HepG2 (cell line): ENCODE data around the gene CHCHD6. TPM values are rescaled to one million over a fixed set of nuclear protein-coding genes. Genes with fewer than 3 reads are reported as not detected.

Source experiments
- ATAC-seq: fragments of 200-7000 bp; cut with Tn5 transposase; 3 replicates; pipeline ENCODE4 v1.9.1; 2020; ENCODE audit warnings: mild to moderate bottlenecking, moderate library complexity
- BruUV-seq: library from RNA; stranded (reverse); fragments of 400-500 nt; replicated peaks from 2 replicates; lab custom pipeline; 2021; lab: Mats Ljungman, UMichigan
- CTCF ChIA-PET: fragments of 300-600 bp; formaldehyde crosslinking; extraction: SDS; loops from one replicate; lab custom pipeline; 2021; ENCODE audit warnings: low total read pairs, inconsistent platforms, low intra/inter-chr PET ratio; lab: Yijun Ruan, JAX
- POLR2A ChIA-PET: fragments of 350-600 bp; sonication (Branson Sonifier 250); formaldehyde crosslinking; loops from one replicate; lab custom pipeline; 2020; ENCODE audit warnings: antibody characterized with exemption, inconsistent platforms; lab: Yijun Ruan, JAX
- DNase-seq: peaks from one replicate; pipeline ENCODE4 v3.0.0-alpha.2; 2015; ENCODE audit warnings: low spot score
- FAIRE-seq: peaks from 3 replicates; lab custom pipeline; 2011; peaks lifted over from hg19 to GRCh38; lab: Jason Lieb, UNC
- H2AFZ ChIP-seq: one replicate; pipeline ENCODE4 v1.6.1; 2011; ENCODE audit warnings: low read length, inconsistent platforms
- H3K27ac ChIP-seq: fragments of 300-600 bp; 3 replicates; pipeline ENCODE4 v1.8.0; 2011; ENCODE audit warnings: mixed run types, mild to moderate bottlenecking, mixed read lengths, low read length, inconsistent platforms; ENCODE audit not compliant: insufficient read depth; ENCODE audit errors: extremely low read length
- H3K27me3 ChIP-seq, 2 experiments: fragments of 200-600 bp in 1 of 2; 2 replicates in 1 of 2; 3 replicates in 1 of 2; pipeline versions ENCODE4 v1.6.0 to v1.8.0; 2011; ENCODE audit warnings: low read length in 2 of 2, mild to moderate bottlenecking in 2 of 2, moderate library complexity in 2 of 2, inconsistent platforms in 1 of 2; ENCODE audit not compliant: insufficient read depth in 2 of 2, control insufficient read depth in 1 of 2
- H3K36me3 ChIP-seq, 2 experiments: fragments of 200-600 bp in 1 of 2; replicated peaks in 1 of 2; 2 replicates in 1 of 2; 3 replicates in 1 of 2; pipeline versions ENCODE4 v1.5.1 to v1.8.0; 2011; ENCODE audit warnings: low read length in 2 of 2, inconsistent platforms in 1 of 2; ENCODE audit not compliant: insufficient read depth in 2 of 2, control insufficient read depth in 1 of 2
- H3K4me1 ChIP-seq: 2 replicates; pipeline ENCODE4 v1.5.1; 2012; ENCODE audit warnings: low read length, inconsistent platforms; ENCODE audit not compliant: insufficient read depth
- H3K4me2 ChIP-seq: 2 replicates; pipeline ENCODE4 v1.6.0; 2011; ENCODE audit warnings: low read depth, low read length, inconsistent platforms
- H3K4me3 ChIP-seq, 3 experiments: fragments of 200-600 bp in 1 of 3; sonication (generic), shearing (Covaris generic) in 1 of 3; replicated peaks in 1 of 3; 2 replicates each; pipeline ENCODE4 v1.5.1; 2011 to 2016; ENCODE audit warnings: low read length in 3 of 3, inconsistent platforms in 2 of 3, low read depth in 2 of 3, mild to moderate bottlenecking in 2 of 3, control low read depth in 1 of 3, mixed read lengths in 1 of 3; ENCODE audit not compliant: insufficient read depth in 1 of 3
- H3K79me2 ChIP-seq: one replicate; pipeline ENCODE4 v1.6.1; 2011; ENCODE audit warnings: low read length, inconsistent platforms; ENCODE audit not compliant: insufficient read depth
- H3K9ac ChIP-seq: 2 replicates; pipeline ENCODE4 v1.6.0; 2011; ENCODE audit warnings: mild to moderate bottlenecking, low read depth, low read length, inconsistent platforms; ENCODE audit not compliant: insufficient read depth
- H3K9me3 ChIP-seq: 2 replicates; pipeline ENCODE4 v1.5.1; 2012; ENCODE audit warnings: mild to moderate bottlenecking, low read length
- H4K20me1 ChIP-seq: 2 replicates; pipeline ENCODE4 v1.6.0; 2011; ENCODE audit warnings: inconsistent platforms, mild to moderate bottlenecking, low read length, moderate library complexity; ENCODE audit not compliant: insufficient read depth
- HIC2 ChIP-seq: sonication (generic); formaldehyde crosslinking; IDR thresholded peaks from 2 replicates; pipeline ENCODE4 v1.9.0; 2022; ENCODE audit warnings: low read depth, missing genetic modification reagents
- KAT8 ChIP-seq: IDR thresholded peaks from 2 replicates; pipeline ENCODE4 v1.6.1; 2016; ENCODE audit warnings: missing genetic modification reagents, missing compliant biosample characterization
- MEIS2 ChIP-seq: sonication (generic); formaldehyde crosslinking; IDR thresholded peaks from 2 replicates; pipeline ENCODE4 v1.9.0; 2021; ENCODE audit warnings: mild to moderate bottlenecking, missing genetic modification reagents
- U2AF1 ChIP-seq: fragments of 200-400 bp; formaldehyde crosslinking; optimal IDR thresholded peaks from 2 replicates; pipeline ENCODE3; 2017; ENCODE audit warnings: mild to moderate bottlenecking, low read depth, low read length
- XRCC5 ChIP-seq: fragments of 200-400 bp; formaldehyde crosslinking; optimal IDR thresholded peaks from 2 replicates; pipeline ENCODE3; 2017; ENCODE audit warnings: mild to moderate bottlenecking, low read length
- ZBTB20 ChIP-seq: sonication (generic); formaldehyde crosslinking; IDR thresholded peaks from 2 replicates; pipeline ENCODE4 v1.8.1; 2023; ENCODE audit warnings: missing genetic modification reagents, low read depth, mild to moderate bottlenecking, borderline replicate concordance
- ZNF205 ChIP-seq: IDR thresholded peaks from 2 replicates; pipeline ENCODE4 v1.6.1; 2018; ENCODE audit warnings: missing biosample characterization, missing genetic modification reagents
- ZNF224 ChIP-seq: sonication (generic); formaldehyde crosslinking; IDR thresholded peaks from 2 replicates; pipeline ENCODE4 v1.5.0; 2020; ENCODE audit warnings: mild to moderate bottlenecking, missing genetic modification reagents
- ZNF280D ChIP-seq: sonication (generic); formaldehyde crosslinking; IDR thresholded peaks from 2 replicates; pipeline ENCODE4 v1.5.1; 2020; ENCODE audit warnings: mild to moderate bottlenecking, missing genetic modification reagents
- ZNF367 ChIP-seq: sonication (generic); formaldehyde crosslinking; IDR thresholded peaks from 2 replicates; pipeline ENCODE4 v1.4.0; 2020; ENCODE audit warnings: missing genetic modification reagents, borderline replicate concordance
- ZNF83 ChIP-seq: sonication (generic); formaldehyde crosslinking; IDR thresholded peaks from 2 replicates; pipeline ENCODE4 v1.4.0; 2020; ENCODE audit warnings: missing genetic modification reagents, mild to moderate bottlenecking, borderline replicate concordance
- ZNF891 ChIP-seq: sonication (generic); formaldehyde crosslinking; IDR thresholded peaks from 2 replicates; pipeline ENCODE4 v1.5.0; 2020; ENCODE audit warnings: mild to moderate bottlenecking, missing genetic modification reagents
- ZSCAN20 ChIP-seq: sonication (generic); formaldehyde crosslinking; IDR thresholded peaks from 2 replicates; pipeline ENCODE4 v1.4.0; 2020; ENCODE audit warnings: missing genetic modification reagents, mild to moderate bottlenecking, borderline replicate concordance
- WGBS: methylation state at CpG from one replicate; pipeline ENCODE4 v1.1.6; 2017; ENCODE audit warnings: low lambda C conversion rate; 5-methylcytosine and 5-hydroxymethylcytosine counted together
- in situ Hi-C: cut with HindIII; loops from 2 replicates; pipeline ENCODE4 v1.10.0; 2017; ENCODE audit warnings: low pct_unique_long_range_greater_than_20kb; ENCODE audit not compliant: extremely low pct_ligation_motif_present
- intact Hi-C: fragments of 100-400 bp; cut with micrococcal nuclease; formaldehyde crosslinking; loops from one replicate; pipeline ENCODE4 v1.10.0; 2022; ENCODE audit not compliant: unreplicated experiment
- polyA plus RNA-seq, 8 experiments: library from polyadenylated mRNA; depleted of rRNA in 3 of 8; stranded (reverse) in 7 of 8; unstranded in 1 of 8; fragments of >200 nt; fragmentation: Illumina TruSeq in 4 of 8; extraction: Trizol in 4 of 8; gene quantifications; 2 replicates each; pipeline versions ENCODE4 v1.2.1 to v1.2.3, GENCODE V29; 2011 to 2016; ENCODE audit warnings: low read depth in 4 of 8, missing spikeins in 1 of 8, mixed read lengths in 1 of 8; ENCODE audit not compliant: insufficient read depth in 1 of 8
- total RNA-seq, 5 experiments: library from RNA; depleted of rRNA; stranded (reverse); fragments of >200 nt; fragmentation: Illumina TruSeq; extraction: Trizol; gene quantifications; 2 replicates each; pipeline ENCODE4 v1.2.3, GENCODE V29; 2016; ENCODE audit warnings: low read depth in 1 of 5
- TF ChIP-seq, protein P1 (sequence below), 2 experiments: sonication (generic) in 1 of 2; formaldehyde crosslinking in 1 of 2; IDR thresholded peaks; 2 replicates each; pipeline versions ENCODE4 v1.6.1 to v1.9.0; 2014 to 2022; ENCODE audit warnings: antibody characterized with exemption in 1 of 2, borderline replicate concordance in 1 of 2, inconsistent platforms in 1 of 2, low read depth in 1 of 2, missing genetic modification reagents in 1 of 2

The CHCHD6 gene
- total and polyA plus RNA-seq, 2 of the 13 experiments (the other 11 are each of a cell fraction or from before 2014, with no cell fraction given), result 20.3 to 20.8 TPM

DNA sequence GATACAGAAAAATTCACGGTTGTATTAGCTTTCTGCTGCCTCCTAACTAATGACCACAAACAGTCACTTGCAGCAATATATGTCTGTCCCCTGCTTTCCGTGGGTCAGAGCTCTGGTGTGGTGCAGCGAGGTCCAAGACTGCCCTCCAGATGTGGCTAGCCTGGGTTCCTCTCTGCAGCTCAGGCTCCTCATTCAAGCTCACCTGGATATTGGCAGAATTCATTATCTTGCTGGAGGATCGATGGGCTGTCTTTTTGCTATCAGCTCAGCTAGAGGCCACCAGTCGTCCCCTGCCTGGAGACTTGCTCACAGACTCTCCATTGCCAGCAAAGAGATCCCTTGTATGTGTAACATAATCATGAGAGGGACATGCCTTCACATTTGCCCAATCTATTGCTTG is 266.1 kb downstream of the CHCHD6 start:
- CTCF ChIA-PET, result no interaction called here
- H3K27me3 ChIP-seq, result peaks cover 1 to 6% of the 10 kb centered on the region in 2 experiments; a peak in 3 of 5 replicates
- TF ChIP-seq ZNF224 (CRISPR knock-in tag) (no peak), KAT8 (CRISPR knock-in tag) (no peak), HIC2 (CRISPR knock-in tag) (no peak), ZBTB20 (CRISPR knock-in tag) (no peak), ZNF205 (CRISPR knock-in tag) (no peak), XRCC5 (no peak), ZNF891 (CRISPR knock-in tag) (no peak), U2AF1 (no peak), ZNF280D (CRISPR knock-in tag) (no peak), ZNF83 (CRISPR knock-in tag) (no peak), ZSCAN20 (CRISPR knock-in tag) (no peak), MEIS2 (CRISPR knock-in tag) (no peak), ZNF367 (no peak)
- TF ChIP-seq, protein P1, sequence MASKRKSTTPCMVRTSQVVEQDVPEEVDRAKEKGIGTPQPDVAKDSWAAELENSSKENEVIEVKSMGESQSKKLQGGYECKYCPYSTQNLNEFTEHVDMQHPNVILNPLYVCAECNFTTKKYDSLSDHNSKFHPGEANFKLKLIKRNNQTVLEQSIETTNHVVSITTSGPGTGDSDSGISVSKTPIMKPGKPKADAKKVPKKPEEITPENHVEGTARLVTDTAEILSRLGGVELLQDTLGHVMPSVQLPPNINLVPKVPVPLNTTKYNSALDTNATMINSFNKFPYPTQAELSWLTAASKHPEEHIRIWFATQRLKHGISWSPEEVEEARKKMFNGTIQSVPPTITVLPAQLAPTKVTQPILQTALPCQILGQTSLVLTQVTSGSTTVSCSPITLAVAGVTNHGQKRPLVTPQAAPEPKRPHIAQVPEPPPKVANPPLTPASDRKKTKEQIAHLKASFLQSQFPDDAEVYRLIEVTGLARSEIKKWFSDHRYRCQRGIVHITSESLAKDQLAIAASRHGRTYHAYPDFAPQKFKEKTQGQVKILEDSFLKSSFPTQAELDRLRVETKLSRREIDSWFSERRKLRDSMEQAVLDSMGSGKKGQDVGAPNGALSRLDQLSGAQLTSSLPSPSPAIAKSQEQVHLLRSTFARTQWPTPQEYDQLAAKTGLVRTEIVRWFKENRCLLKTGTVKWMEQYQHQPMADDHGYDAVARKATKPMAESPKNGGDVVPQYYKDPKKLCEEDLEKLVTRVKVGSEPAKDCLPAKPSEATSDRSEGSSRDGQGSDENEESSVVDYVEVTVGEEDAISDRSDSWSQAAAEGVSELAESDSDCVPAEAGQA (IDR thresholded peaks at IDR 0.05; ENCODE audit: low read depth), result no peak
- TF ChIP-seq, protein P1 (CRISPR knock-in tag; IDR thresholded peaks at IDR 0.05; ENCODE audit: borderline replicate concordance), result no peak

More for the DNA sequence above, 266.1 kb downstream of the CHCHD6 start:
- in situ Hi-C loops (loop anchor here (10.0 kb wide), 1 partner anchor 295 kb away; no protein-coding TSS in a partner anchor), intact Hi-C loops (no loop called here)
- Histone ChIP-seq H3K4me3 (no peak overlapping the region), H3K36me3 (no peaks in the 10 kb centered on the region), H3K79me2 (no peaks in the 10 kb centered on the region), H3K9ac (no peak overlapping the region), H3K9me3 (peaks cover 6% of the 10 kb centered on the region), H3K4me1 (peaks cover 12% of the 10 kb centered on the region; the same call in 1 of the 2 replicates), H4K20me1 (no peaks in the 10 kb centered on the region), H3K4me2 (no peak overlapping the region), H2AFZ (no peak overlapping the region), H3K27ac (no peak overlapping the region)
- ATAC-seq, result no peak
- BruUV-seq, result no TSS peak
- no peak for FAIRE-seq
- no peak for DNase-seq
- WGBS, result 50% methylated on average over 5 of the region's 5 CpGs
- POLR2A ChIA-PET, result no interaction called here
